Measurements from ENCODE around the gene TBCD. TPM values are rescaled to one million over a fixed set of nuclear protein-coding genes. Genes with fewer than 3 reads are reported as not detected.

Gene TBCD
- total RNA-seq, 4 donors from 2014 or later = 30.5 to 94.3 (median 51.8) TPM

DNA sequence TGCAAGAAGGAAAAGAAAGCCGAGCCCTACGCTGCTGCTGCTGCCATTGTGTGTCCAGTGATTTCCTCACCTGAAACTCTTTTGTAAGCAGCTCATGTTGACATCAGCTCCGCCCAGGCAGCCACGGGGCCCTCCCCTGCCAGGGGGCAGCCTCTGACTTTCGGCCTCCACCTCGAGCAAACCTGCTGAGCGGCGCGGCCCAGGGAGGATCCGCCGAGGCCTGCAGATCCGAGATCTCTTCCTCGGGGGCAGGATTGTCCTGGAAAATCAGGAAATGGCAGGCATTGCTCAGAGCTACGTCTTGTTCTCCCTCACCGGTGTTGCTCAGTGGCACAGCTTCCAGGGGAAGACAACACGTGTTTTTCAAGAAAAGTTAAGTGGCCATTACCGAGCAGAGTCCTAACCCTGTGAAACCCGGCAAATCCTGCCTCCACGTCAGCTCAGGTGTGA, 123.6 kb downstream of the TBCD start:
- TF ChIP-seq, protein P1, sequence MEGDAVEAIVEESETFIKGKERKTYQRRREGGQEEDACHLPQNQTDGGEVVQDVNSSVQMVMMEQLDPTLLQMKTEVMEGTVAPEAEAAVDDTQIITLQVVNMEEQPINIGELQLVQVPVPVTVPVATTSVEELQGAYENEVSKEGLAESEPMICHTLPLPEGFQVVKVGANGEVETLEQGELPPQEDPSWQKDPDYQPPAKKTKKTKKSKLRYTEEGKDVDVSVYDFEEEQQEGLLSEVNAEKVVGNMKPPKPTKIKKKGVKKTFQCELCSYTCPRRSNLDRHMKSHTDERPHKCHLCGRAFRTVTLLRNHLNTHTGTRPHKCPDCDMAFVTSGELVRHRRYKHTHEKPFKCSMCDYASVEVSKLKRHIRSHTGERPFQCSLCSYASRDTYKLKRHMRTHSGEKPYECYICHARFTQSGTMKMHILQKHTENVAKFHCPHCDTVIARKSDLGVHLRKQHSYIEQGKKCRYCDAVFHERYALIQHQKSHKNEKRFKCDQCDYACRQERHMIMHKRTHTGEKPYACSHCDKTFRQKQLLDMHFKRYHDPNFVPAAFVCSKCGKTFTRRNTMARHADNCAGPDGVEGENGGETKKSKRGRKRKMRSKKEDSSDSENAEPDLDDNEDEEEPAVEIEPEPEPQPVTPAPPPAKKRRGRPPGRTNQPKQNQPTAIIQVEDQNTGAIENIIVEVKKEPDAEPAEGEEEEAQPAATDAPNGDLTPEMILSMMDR (IDR thresholded peaks at IDR 0.05) = no peak
- DNase-seq (ENCODE audit: low spot score) (no peak), ATAC-seq (ENCODE audit: low FRiP score) (no peak)

DNA sequence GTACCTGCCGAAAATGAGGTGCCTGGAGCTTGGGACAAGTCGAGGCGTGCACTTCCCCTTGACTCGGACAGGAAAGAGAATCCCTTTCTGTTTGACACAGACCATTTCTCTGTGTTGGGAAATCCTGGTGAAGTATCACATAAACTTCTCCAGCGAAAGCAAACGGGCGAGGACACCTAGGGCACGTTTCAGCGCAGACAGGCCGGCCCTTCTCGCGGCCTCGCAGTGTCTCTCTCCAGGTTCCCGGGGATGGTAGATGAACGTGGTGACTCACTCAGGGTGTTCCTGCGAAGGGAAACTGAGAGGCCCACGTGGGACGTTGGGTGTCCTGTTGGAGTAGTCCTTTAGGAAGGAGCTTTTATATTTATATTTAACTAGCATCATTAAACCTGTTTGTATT, 124.3 kb downstream of the TBCD start:
- no peak for DNase-seq (ENCODE audit: low spot score)
- TF ChIP-seq, protein P1 (IDR thresholded peaks at IDR 0.05) = no peak
- no peak for ATAC-seq (ENCODE audit: low FRiP score)

DNA sequence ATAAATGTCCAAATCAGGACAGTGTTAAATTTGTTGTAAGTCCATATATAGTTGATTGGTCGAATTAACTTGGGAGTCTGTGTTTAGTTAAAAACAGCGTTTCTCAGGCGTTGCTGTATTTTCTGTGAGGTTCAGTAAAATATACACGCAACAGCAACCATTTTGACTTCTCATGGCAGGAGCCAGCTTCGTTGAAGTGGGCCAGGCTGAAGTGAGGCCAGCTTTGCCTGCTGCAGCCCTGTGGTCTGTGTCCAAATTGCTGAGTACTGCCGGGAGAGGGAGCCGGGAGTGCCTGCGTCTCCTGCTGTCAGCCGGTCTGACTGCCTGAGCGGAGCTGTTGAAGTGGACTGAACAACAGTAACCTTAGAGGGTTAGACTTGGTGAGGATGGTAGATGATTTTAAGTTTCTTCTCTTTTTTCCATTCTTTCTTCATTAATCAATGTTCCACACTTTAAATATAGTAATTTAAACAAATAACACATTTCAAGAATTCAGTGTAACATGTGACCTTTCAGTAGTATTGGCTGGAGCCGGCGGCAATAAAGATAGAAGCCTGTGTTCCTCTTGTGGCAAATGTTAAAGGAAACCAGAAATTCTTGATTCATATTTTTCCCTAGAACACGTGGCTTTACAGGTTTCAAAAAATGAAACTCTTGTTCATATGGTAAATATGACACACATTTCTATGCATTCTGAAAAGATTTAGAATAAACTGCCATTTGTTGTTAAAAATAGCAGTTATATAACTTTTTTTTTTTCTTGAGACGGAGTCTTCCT, 124.9 kb downstream of the TBCD start:
- peak; percentile 79 for ATAC-seq (ENCODE audit: low FRiP score)
- no peak for DNase-seq (ENCODE audit: low spot score)
- TF ChIP-seq, protein P1 (IDR thresholded peaks at IDR 0.05) = no peak

DNA sequence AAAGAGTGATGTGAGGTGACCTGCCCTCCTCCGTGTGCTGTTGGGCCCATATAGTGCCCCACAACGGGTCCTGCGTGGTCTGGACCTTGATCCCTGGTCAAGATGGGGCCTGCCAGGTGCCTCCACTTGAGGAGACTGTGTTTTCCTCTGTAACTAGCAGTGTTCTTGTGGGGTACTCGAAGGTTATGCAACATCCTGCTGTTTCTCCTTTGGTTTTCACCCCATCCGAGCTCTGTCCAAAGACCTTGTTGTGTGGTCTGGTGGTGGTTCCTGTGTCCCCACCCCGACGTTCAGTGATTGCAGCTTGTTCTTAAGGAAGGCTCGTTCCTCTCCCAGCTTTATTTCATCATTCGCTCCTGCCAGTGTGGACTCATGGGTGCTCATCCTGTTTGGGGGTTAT, 126.7 kb downstream of the TBCD start:
- TF ChIP-seq, protein P1 (IDR thresholded peaks at IDR 0.05) = no peak
- DNase-seq (ENCODE audit: low spot score) (no peak), ATAC-seq (ENCODE audit: low FRiP score) (no peak)

DNA sequence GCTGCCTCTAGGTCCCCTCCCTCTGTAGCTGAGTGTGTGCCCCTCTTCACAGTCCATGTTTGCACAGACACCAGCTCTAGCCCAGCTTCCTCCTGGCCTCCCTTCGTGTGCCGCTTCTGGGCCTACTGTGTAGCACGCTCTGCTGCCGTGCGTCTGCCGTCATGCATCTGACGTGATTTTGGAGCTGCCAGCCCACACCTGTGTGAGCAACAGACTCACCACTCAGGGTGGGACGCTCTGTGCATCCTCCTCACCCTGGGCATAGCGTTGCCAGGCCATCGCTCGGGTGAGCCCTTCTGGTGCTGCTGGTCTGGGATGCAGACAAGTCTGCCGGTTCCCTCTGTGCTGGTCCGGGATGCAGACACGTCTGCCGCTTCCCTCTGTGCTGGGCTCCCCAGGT, 127.4 kb downstream of the TBCD start:
- TF ChIP-seq, protein P1 (IDR thresholded peaks at IDR 0.05) = no peak
- no peak for ATAC-seq (ENCODE audit: low FRiP score)
- no peak for DNase-seq (ENCODE audit: low spot score)

DNA sequence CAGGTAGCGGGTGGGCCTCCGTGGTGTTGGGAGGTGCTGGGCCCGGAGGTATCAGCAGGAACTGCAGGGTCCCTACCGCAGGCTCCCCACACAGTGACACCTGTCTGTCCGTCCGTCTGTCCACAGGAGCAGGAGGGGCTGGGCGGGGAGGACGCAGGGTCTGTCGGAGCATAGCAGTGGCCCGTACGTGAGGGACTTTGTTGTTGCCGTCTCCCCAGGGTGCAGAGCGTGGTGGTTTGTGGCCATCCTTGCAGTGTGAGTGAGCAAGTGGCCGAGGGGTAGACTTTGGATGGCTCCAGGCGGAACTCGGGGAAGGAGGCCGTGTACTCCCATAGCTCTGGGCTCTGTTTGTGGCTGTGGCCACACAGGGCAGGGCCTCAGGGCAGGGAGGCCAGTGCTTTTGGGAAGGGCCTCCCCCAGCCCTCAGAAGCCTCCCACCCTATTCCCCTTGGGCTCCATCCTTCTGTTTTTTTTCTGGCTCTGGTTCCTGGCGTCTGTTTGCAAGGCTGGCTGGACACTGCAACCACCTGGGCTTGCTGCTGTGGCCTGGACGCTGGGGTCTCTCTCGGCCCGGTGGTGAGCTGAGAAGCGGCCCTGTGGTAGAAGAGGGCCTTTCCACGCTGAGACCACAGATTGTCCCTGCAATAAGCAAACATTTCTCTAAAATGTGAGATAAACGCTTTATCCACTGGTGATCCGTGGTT, 128.9 kb downstream of the TBCD start:
- no peak for ATAC-seq (ENCODE audit: low FRiP score)
- DNase-seq (ENCODE audit: low spot score) = no peak
- TF ChIP-seq, protein P1 (IDR thresholded peaks at IDR 0.05) = no peak

Data from omental fat pad (tissue), 4 donors.